GM19025 (cell line): Measurements from ENCODE around the gene PITPNC1.
"Not testable (repeated sequence)": the region's sequence is repeated elsewhere in the genome, so short reads cannot be mapped to it uniquely, and the experiment has no call there.

Source experiments
- ATAC-seq: cut with Tn5 transposase; IDR thresholded peaks from one replicate; pipeline ENCODE4 v1.9.1; 2021; ENCODE audit warnings: mild to moderate bottlenecking, low read depth, moderate library complexity; ENCODE audit not compliant: unreplicated experiment

Gene PITPNC1

DNA sequence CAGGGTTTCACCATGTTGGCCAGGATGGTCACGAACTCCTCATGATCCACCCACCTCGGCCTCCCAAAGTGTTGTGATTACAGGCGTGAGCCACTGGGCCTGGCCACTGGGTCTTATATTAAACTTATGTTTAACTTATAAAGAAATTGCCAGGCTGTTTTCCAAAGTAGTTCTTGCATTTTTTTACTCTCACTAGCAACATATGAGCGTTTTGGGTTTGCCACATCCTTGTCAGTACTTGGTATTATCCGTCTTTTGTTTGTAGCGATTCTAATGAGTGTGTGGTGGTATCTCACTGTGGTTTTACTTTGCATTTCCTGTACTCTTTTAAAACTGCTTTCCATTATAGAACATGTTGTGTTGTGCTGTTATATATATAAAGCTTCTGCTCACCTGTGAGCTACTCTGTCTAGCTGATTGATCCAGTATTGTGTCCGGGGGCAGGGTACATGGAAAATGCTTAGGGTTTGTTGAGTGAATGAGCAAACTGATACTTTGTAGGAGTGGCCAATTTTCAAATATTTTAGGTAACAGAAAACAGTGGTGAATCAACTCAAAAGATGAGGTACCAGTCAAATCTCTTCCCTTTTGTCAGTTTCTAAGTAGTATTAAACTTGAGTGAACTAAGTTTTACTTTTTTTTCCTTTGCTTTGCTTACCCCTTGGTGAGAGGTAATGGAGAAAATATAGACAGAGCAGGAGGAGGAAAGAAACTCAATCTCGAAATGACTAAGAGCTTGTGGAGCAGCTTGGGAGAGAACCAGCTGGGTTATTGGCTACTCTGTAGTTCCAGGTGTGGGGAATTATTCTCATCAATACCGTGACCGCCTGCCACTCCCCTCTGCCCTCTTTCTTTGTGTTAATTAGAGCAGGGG lies 75.8 kb downstream of the PITPNC1 start:
- ATAC-seq = no peak

DNA sequence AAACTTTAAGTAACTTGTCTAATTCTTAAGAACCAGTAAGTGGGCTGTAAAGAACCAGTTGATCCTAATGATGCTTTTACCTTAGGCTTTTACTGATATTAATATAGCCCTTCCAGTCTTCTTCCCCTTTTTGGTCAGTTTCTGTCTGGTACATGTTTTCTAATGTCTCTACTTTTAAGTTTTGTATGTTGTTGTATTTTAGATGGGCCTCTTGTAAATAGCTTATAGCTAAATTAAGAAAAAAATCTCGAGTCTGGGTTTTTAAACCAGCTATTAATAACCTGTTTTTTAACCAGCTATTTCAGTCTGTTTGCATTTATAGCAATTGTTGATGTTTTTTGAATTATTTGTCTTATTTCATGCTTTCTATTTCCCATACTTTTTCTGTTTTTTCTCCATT lies 79.0 kb downstream of the PITPNC1 start:
- ATAC-seq = no peak

DNA sequence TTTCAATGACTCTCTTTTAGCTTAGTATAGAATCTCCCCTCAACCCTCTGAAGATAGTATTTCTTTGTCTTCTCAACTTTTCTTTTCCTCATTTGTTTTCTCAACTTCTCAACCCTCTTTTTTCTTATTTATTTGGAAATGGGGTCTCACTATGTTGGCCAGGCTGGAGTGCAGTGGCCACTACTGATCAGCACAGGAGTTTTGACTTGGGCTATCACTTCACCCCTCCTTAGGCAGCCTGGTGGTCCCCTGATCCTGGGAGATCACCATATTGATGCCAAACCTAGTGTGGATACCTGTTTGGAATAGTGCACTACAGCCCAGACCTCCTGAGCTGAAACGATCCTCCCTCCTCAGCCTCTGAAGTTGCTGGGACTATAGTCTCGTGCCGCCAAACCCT lies 79.8 kb downstream of the PITPNC1 start:
- no peak for ATAC-seq

DNA sequence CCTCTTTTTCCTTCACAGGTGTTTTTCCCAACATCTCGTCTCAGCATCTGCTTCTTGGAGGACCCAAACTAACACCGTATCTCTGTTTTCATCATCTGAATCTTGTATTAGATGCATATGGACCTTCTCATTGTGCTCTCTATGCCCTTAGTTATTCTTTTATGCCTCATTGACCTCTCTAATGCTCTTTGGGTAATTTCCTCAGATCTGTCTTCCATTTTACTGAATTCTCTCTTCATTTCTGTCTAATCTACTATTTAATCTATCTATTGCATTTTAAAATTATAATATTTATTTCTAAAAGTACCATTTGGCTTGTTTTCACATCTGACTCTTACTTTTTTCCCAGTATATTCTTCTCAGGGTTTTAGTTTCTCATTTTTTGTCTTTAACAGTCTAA lies 81.1 kb downstream of the PITPNC1 start:
- ATAC-seq = no peak

DNA sequence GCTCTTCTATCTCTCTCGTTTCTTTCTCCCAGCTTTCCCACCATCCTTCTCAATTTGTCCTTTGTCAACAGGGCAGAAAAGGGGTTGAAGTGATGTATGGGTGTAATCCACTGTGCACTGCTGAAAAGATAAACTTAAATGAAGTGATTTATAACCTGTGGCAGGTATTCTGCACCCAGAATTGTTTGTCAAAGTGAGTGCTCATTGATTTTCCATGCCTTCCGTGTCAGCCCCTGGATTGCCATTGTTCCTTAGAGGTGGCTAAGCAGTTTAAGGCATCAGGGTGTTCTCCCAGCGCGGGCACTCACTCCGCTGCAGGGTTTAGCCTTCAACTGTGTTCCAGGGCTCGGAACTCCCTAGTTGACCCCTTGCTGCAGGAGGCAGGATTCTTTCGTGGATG lies 82.9 kb downstream of the PITPNC1 start:
- no peak for ATAC-seq

DNA sequence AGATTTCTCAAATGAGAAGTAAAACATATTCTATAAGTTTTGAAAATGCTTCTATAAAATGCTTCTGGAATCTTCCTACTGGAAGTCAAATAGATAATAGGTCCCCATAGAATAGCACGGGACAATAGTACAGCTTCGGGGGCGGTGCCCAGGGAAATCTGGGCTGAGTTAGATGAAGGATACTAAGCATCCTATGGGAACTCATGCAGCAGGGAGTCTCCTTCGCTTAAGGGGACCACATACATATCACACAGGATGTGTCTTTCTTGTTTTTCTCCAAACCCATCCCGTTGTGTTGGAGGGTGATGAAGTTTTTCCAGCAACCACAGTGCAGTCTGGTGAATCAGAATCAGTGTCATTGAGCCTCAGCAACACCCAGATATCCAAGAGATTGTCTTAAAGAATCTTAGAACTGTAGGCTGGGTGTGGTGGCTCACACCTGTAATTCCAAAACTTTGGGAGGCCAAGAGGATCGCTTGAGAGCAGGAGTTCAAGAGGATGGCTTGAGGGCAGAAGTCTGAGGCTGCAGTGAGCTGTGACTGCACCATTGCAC lies 84.2 kb downstream of the PITPNC1 start:
- no peak for ATAC-seq

DNA sequence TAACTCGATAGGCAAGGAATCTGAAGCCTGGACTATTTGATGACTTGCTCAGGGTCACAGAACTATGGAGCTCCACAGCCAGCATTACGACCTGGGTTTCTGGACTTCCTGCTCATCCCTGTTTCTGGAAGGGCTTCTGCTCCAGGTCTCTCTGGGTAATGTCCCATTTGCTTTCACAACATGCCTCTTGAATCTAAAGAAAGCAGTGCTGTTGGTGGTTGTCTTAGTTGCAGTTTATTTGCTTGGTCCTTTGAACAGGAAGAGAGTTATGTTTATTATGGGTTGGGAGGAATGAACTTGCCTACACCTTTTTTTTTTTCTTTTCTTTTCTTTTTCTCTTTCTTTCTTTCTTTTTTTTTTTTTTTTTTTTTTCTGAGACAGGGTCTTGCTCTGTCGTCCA lies 84.8 kb downstream of the PITPNC1 start:
- ATAC-seq = no peak

DNA sequence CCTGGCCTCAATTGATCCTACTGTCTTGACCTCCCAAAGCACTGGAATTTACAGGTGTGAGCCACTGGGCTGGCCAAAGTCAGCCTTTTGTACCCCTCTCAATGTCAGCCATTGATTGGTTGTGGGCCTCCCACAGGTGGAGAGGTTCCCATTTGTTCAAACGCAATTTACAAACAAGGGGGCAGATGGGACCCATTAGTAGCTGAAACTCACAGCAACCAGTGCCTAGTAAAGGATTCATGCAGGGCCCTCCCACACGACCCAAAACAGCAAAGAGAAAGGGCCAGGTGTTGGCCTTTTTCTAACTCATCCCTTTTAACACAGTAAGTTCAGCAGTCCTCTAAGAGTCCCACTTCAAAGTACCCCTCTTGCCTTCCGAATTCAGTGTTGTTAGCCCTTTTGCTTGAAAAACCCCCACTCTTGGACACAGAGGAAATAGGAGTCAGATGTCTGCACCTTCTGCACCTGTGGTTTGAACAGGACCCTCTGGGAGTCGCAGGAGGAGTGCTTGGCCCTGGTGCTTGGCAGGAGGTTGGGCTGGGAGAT lies 89.2 kb downstream of the PITPNC1 start:
- ATAC-seq = no peak

DNA sequence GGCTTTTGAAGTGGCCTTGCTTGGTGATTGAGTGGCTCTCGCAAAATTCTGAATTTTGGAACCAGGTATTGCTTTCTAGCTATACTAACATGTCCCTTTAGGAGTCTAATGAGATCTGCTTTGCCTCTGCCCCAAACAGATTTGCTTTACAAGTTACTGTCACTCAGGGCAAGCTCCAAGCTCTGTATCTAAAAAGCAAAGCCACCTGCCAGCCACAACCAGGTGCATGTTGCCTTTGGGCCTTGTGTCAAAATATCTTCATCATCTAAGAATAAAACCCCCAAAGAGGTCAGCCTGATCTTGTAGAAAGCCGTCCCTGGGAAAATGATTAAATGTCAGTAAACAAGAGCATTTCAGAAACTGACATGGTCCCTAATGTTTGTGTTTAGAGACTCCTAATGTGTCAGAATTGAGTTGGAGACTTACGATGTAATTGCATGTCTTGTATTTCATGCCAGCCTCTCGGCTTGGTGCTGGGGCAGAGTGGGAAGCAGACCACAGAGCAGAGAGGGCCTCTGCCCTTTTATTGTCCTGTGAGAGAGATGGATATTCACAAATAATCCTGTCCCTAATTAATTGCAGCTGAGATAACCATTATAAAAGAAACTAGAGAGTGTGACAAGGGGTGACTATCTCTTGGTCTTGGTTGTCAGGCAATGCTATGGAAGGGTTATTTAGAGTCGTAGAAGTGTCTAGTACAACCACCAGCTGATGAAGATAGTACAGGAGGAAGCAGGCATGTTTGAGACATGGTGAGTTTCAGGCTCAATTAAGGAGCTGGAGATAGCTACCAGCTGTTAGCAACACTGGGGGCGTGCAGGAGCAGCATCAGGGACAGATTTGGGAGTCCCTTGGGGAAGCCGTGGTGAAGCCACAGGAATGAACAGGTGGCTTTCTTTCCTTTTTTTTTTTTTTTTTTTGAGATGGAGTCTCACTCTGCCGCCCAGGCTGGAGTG lies 90.7 kb downstream of the PITPNC1 start:
- ATAC-seq = no peak

DNA sequence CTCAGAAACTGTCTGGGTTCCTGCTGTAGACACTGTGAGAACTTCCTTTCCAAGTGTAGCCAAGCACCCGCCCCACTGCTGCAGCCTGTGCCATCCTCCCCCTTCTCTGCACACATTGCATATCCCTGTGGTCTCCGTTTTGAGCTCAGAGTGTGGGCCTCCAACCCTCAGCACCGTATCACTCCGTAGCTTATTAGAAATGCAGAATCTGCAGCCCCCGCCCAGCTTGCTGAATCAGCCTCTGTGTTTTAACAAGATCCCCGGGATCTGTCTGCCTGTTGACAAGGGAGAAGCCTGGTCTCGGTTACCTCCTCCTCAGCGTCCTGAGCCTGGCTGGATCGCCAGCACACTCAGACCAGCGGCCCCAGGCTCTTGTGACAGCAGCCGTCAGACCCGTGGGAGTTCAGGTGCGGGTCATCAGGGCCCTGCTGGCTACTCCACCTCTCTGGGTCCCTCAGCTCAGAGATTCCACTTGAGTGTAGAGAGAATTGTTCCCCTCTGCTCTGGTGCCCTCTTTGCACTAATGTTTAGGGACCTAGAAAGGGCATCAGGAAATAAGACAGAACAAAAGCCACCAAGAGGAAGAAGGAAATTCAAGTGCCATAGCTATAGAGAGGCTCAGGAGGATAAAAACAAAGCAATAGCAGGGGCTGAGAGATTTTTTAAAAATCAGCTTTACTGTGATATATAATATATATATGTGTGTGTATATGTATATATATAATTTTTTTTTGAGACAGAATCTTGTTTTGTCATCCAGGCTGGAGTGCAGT lies 92.3 kb downstream of the PITPNC1 start:
- ATAC-seq = no peak

DNA sequence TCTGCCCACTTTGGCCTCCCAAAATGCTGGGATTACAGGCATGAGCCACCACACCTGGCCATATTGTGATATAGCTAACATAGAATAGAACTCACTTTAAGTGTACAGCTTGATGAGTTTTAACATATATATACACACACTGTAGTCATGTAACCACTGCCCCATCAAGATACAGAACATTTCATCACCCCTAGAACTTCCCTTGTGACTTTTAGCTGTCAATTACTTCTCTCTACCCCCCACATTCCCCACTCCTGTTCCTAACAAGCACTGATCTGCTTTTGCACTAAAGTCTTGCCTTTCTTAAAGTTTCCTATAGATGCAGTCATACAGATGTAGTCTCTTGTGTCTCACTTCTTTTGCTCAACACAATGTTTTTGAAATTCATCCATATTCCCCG lies 93.1 kb downstream of the PITPNC1 start:
- no peak for ATAC-seq

DNA sequence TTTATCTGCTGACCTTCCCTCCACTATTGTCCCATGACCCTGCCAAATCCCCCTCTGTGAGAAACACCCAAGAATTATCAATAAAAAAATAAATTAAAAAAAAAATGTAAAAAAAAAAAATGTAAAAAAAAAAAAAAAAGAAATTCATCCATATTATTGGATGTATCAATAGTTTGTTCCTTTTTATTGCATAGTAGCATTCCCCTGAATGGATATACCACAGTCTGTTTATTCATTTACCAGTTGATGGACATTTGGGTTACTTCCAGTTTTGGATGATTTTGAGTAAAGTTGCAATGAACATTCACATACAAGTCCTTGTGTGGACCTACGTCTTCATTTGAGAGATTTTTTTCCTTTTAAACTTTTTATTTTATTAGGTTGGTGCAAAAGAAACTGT lies 94.0 kb downstream of the PITPNC1 start:
- ATAC-seq = no peak

DNA sequence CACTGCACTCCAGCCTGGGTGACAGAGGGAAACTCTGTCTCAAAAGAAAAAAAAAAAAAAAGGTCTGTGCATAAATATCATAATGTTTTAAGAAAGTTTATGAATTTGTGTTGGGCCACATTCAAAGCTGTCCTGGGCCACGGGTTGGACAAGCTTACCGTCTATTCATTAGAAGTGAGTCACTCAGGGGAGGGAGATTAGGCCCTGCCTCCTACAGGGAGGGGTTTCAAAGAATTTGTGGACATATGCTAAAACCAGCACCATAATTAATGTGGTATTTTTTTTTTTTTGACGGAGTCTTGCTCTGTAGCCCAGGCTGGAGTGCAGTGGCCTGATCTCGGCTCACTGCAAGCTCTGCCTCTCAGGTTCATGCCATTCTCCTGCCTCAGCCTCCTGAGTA lies 95.5 kb downstream of the PITPNC1 start:
- ATAC-seq = not testable (repeated sequence)

DNA sequence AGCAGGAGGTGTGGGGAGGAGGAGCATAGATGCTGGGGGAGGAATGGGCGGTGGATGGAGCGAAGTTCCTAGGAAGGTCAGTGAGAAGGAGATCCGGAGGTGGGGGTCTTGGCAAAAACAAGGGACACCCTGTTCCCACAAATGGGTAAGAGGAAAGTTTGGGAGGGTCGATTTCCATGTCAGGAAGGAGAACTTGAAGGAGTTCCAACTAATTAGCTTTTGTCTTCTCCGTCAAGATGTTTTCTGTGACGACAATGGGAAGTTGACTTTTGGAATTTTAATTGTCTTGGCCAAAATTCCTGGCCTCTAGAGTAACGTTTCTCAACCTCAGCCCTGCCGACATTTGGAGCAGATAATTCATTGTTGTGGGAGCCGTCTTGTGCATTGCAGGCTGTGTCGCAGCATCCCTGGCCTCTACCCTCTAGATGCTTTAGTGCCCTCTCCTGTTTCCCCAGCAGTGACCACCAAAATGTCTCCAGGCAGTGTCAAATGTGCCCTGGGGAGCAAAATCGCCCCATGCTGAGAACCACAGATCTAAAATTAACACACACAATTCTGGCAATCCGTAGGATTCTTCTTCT lies 97.1 kb downstream of the PITPNC1 start:
- no peak for ATAC-seq

DNA sequence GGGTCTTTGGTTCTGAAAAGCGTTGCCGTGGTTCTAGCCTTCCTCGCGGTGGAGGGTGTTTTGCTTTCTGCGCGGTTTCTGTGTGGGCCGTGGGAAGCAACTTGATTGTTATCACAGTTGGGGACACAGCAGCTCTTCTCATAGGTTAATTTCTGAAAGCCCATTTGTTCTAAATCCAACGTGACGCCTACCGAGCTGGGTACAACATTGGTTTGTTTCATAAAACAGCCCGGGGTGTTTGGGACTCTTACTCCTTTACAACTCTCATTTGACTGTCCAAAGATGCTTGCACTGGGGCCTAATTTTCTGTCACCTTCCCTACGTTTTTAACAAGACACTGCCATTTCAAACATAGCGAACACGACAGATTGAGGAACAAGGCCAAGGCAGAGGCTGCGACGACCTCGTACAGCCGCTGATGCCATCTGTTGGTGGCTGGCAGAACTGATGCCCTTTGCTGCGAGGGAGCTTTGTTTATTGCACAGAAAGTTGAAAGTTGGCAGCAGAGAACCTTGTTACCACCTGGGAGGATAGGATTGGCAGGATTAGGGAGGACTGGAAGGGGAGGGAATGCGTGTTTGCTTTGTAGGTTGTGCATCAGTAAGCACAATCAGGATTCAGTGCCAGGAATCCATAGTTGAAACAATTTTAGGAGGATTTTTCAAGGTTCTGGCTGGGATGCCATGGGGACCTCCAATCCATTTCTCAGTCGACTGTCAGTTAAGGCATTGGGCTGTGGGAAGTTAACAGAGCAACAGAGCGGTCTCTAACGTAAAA lies 98.3 kb downstream of the PITPNC1 start:
- no peak for ATAC-seq

DNA sequence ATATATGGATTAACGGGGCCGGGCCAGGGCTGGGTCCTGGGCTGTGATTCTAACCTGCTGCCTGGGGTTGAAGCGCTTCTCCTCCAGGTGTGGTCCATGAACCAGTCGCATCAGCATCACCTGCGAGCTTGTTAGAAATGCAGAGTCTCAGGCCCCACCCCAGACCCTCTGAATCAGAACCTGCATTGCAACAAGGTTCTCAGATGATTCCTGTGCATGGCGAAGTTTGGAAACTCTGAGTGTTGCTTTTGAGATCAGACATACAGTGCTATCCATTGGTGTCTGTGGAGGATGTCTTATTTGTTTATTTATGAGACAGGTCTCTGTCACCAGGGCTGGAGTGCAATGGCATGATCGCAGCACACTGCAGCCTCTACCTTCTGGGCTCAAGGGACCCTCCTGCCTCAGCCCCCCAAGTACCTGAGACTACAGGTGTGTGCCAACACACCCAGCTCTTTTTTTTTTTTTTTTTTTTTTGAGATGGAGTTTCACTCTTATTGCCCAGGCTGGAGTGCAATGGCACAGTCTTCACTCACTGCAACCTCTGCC lies 99.8 kb downstream of the PITPNC1 start:
- no peak for ATAC-seq

DNA sequence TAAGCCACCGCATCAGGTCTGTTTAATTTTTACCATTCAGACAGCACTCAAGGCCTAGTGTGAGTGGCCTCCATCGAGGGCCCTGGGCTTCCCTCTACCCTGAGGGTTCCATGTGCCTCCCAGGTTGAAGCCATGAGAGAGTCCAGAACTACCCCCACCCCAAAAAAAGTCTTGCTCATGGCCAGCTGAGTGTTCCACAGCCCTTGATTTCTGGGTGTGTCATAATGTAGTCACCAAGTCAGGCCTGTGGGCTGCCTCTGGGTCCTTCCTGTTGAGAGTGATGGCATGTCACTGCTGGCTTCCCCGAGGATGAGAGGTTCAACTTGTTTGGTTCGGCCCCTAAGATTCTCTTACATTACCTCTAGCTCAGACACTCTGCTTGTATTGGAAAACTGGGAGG lies 100.6 kb downstream of the PITPNC1 start:
- ATAC-seq = no peak

DNA sequence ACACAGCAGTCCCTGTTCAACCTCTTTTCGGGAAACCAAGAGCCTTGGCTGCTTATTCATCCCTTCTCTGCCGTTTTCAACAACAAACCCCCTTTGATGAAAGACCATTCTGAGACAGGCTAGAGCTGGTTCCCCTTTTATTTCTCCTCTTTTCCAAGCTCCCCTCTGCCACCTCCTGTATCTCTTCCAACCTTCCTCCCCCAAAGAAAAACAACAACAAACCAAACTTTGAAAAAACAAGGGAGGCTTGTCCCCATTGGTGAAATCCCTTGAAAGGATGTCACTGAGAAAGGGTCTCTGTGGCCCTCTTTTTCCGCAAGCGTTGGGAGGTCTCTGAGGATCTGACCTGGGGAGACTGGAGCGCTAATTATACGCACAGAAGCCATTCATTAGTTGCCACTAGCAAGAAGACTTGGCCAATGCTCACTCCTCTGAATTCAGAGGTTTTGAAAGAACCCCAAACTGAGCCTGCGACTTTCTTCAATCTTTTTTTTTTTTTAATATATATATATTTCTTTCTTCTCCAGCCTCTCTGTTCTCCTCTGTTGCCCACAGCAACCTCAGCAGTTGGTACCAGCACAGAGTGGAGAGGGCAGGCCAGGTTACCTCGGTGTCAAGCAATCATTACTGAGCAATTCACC lies 101.4 kb downstream of the PITPNC1 start:
- ATAC-seq = no peak
